ENCODE results near the gene FOXP3. TPM values are rescaled to one million over a fixed set of nuclear protein-coding genes. Genes with fewer than 3 reads are reported as not detected.

The FOXP3 gene
- total RNA-seq, 1 experiment from 2014 or later: 0.68 TPM

DNA sequence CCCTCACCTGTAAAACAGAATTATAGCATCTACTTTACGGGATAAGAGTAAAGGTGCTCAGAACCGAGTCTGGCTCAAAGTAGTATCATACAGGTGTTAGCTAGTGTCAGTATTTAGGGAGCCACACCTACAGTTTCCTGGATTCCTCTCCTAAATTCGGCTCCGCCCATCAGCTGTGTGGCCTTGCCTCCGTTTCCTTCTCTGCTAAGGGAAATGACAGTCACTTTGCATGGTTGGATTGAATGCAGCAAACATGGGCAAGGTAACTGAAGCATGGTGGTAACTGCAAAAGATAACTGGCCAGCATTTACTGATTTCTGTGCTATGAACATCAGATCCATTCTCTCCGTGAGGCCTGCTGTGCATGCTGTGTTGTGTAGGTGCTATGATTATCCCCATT is 7.9 kb upstream of the FOXP3 start:
- Histone ChIP-seq H2AFZ (ENCODE audit: low read length) (no peak overlapping the region), H3K23me2 (ENCODE audit: insufficient read length, low read depth, low read length, poor library complexity, severe bottlenecking) (peaks cover 5% of the 10 kb centered on the region), H3K27ac (ENCODE audit: insufficient read length, low read depth, low read length) (no peak overlapping the region), H3K27me3 (ENCODE audit: insufficient read depth, low read length) (no peaks in the 10 kb centered on the region), H4K20me1 (ENCODE audit: control insufficient read depth, insufficient read depth, insufficient read length) (no peaks in the 10 kb centered on the region), H4K91ac (ENCODE audit: insufficient read length, low read depth, low read length) (no peak overlapping the region), H2BK12ac (ENCODE audit: insufficient read length, low read depth, low read length) (no peak overlapping the region), H3K18ac (ENCODE audit: insufficient read length, low read depth, low read length) (no peak overlapping the region), H2BK5ac (ENCODE audit: insufficient read length, low read length) (no peak overlapping the region), H3K4me2 (ENCODE audit: insufficient read depth, insufficient read length, low read length) (peak overlapping the region; percentile 16), H2AK5ac (ENCODE audit: insufficient read length, low read length) (no peak overlapping the region), H2BK20ac (ENCODE audit: low read depth, low read length, poor library complexity, severe bottlenecking) (no peak overlapping the region), H3K4ac (ENCODE audit: low read depth, low read length) (no peak overlapping the region), H3K9me3 (ENCODE audit: control insufficient read depth, low read depth, low read length) (peaks cover 46% of the 10 kb centered on the region), H3K9ac (ENCODE audit: extremely low read depth, insufficient read length, low read length) (no peak overlapping the region), H3T11ph (ENCODE audit: low read length) (no peak overlapping the region), H2BK15ac (ENCODE audit: low read depth, low read length) (no peak overlapping the region), H3K23ac (ENCODE audit: insufficient read length, low read depth, low read length) (no peak overlapping the region), H3K14ac (ENCODE audit: insufficient read depth, low read length) (no peak overlapping the region), H4K5ac (ENCODE audit: insufficient read length, low read depth, low read length) (no peak overlapping the region), H3K79me2 (ENCODE audit: insufficient read depth, low read length) (0 out of 2 replicates have a peak, but pooled peaks cover 4% of the 10 kb centered on the region), H2BK120ac (ENCODE audit: low read depth, low read length, poor library complexity, severe bottlenecking) (no peak overlapping the region), H3K4me1 (ENCODE audit: insufficient read depth, low read length) (no peaks in the 10 kb centered on the region), H3K56ac (ENCODE audit: insufficient read length, low read depth, low read length) (no peak overlapping the region), H3K79me1 (ENCODE audit: insufficient read depth, low read depth, low read length, poor library complexity, severe bottlenecking) (no peaks in the 10 kb centered on the region), H4K8ac (replicated peaks; ENCODE audit: insufficient read length, low read depth, low read length) (no peak overlapping the region)
- Mint-ChIP-seq H3K4me1 (peaks cover 18 to 26% of the 10 kb centered on the region in 2 experiments), H3K9me3 (peaks cover 62 to 73% of the 10 kb centered on the region in 2 experiments), H3K27ac (no peak overlapping the region), H3K4me3 (no peak overlapping the region; a peak in 1 of 5 replicates), H3K36me3 (ENCODE audit: insufficient read depth in 1 of 3, low read depth in 3 of 3) (peaks cover 10 to 29% (median 18%) of the 10 kb centered on the region in 3 experiments), H3K27me3 (ENCODE audit: low read depth) (peaks cover 2% of the 10 kb centered on the region; the same call in 1 of the 2 replicates)
- no CpG with 5 or more reads among the region's 6 CpGs for WGBS (ENCODE audit: extremely low coverage, insufficient read length, low lambda C conversion rate)
- TF ChIP-seq, protein P1, sequence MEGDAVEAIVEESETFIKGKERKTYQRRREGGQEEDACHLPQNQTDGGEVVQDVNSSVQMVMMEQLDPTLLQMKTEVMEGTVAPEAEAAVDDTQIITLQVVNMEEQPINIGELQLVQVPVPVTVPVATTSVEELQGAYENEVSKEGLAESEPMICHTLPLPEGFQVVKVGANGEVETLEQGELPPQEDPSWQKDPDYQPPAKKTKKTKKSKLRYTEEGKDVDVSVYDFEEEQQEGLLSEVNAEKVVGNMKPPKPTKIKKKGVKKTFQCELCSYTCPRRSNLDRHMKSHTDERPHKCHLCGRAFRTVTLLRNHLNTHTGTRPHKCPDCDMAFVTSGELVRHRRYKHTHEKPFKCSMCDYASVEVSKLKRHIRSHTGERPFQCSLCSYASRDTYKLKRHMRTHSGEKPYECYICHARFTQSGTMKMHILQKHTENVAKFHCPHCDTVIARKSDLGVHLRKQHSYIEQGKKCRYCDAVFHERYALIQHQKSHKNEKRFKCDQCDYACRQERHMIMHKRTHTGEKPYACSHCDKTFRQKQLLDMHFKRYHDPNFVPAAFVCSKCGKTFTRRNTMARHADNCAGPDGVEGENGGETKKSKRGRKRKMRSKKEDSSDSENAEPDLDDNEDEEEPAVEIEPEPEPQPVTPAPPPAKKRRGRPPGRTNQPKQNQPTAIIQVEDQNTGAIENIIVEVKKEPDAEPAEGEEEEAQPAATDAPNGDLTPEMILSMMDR (conservative IDR thresholded peaks at IDR 0.05): no peak
- DNase-seq: no peak
